ENCODE data around the gene SIRPB1.
"Not testable (repeated sequence)": the region's sequence is repeated elsewhere in the genome, so short reads cannot be mapped to it uniquely, and the experiment has no call there.

SIRPB1 gene

GRCh38 chr20:1619861-1620444, at the start of gene SIRPB1:
SIRPB1 (minus strand) TSS chr20:1620009; CDS start chr20:1619944, 65 bp downstream.
- DNase-seq = no peak

GRCh38 chr20:1669304-1669703, 49.5 kb upstream of the SIRPB1 start:
- DNase-seq = no peak

GRCh38 chr20:1667502-1668085, 47.8 kb upstream of the SIRPB1 start:
- DNase-seq = no peak

GRCh38 chr20:1666802-1667201, 47.0 kb upstream of the SIRPB1 start:
- DNase-seq = no peak

GRCh38 chr20:1665345-1665744, 45.5 kb upstream of the SIRPB1 start:
- DNase-seq = no peak

GRCh38 chr20:1664911-1665310, 45.1 kb upstream of the SIRPB1 start:
- no peak for DNase-seq

GRCh38 chr20:1663917-1664316, 44.1 kb upstream of the SIRPB1 start:
- DNase-seq = no peak

GRCh38 chr20:1661542-1662299, 41.9 kb upstream of the SIRPB1 start:
- DNase-seq = no peak

GRCh38 chr20:1660246-1660645, 40.4 kb upstream of the SIRPB1 start:
- DNase-seq = no peak

GRCh38 chr20:1657556-1658334, 37.9 kb upstream of the SIRPB1 start, which contains the start of gene SIRPG:
SIRPG (minus strand) TSS chr20:1657779; CDS start chr20:1657714, 65 bp downstream.
- DNase-seq = no peak

GRCh38 chr20:1656844-1657243, 37.0 kb upstream of the SIRPB1 start:
- DNase-seq = no peak

GRCh38 chr20:1654996-1655395, 35.2 kb upstream of the SIRPB1 start:
- DNase-seq = no peak

- no peak for DNase-seq
Observed at GRCh38 chr20:1652960-1653359, 33.2 kb upstream of the SIRPB1 start.

- DNase-seq = no peak
Observed at GRCh38 chr20:1652104-1652503, 32.3 kb upstream of the SIRPB1 start.

- DNase-seq = no peak
Observed at GRCh38 chr20:1651268-1652058, 31.7 kb upstream of the SIRPB1 start.

GRCh38 chr20:1648101-1648500, 28.3 kb upstream of the SIRPB1 start:
- DNase-seq = no peak

GRCh38 chr20:1646975-1647431, 27.2 kb upstream of the SIRPB1 start:
- no peak for DNase-seq

GRCh38 chr20:1644101-1644962, 24.5 kb upstream of the SIRPB1 start:
- DNase-seq = no peak

- DNase-seq = not testable (repeated sequence)
Observed at GRCh38 chr20:1638643-1639042, 18.8 kb upstream of the SIRPB1 start.

- no peak for DNase-seq
Observed at GRCh38 chr20:1637755-1638154, 17.9 kb upstream of the SIRPB1 start.

GRCh38 chr20:1637226-1637625, 17.4 kb upstream of the SIRPB1 start:
- no peak for DNase-seq

Data from NCI-H2107 (cell line).